Adrenal gland (tissue), 5 donors: ENCODE results near the gene APBA1.

Experiments used
- POLR2A ChIP-seq, 2 donors: fragments of 450-650 bp; IDR thresholded peaks; one replicate each; pipeline ENCODE4 v1.6.1; 2017; ENCODE audit warnings: antibody characterized with exemption in 2 of 2, mild to moderate bottlenecking in 2 of 2, moderate library complexity in 1 of 2
- TF ChIP-seq, protein P1 (sequence below), 6 experiments: fragments of 450-650 bp in 4 of 6; fragments of 200-600 bp in 2 of 6; sonication (generic) in 1 of 6; IDR thresholded peaks; 1 replicate in 5 of 6; 2 replicates in 1 of 6; pipeline versions ENCODE4 v1.5.1 to v1.8.0; 2016 to 2021; ENCODE audit warnings: antibody characterized with exemption in 6 of 6, mild to moderate bottlenecking in 2 of 6, moderate library complexity in 1 of 6
- donor health status: DM: no; HTN: no; CAD: no.

DNA sequence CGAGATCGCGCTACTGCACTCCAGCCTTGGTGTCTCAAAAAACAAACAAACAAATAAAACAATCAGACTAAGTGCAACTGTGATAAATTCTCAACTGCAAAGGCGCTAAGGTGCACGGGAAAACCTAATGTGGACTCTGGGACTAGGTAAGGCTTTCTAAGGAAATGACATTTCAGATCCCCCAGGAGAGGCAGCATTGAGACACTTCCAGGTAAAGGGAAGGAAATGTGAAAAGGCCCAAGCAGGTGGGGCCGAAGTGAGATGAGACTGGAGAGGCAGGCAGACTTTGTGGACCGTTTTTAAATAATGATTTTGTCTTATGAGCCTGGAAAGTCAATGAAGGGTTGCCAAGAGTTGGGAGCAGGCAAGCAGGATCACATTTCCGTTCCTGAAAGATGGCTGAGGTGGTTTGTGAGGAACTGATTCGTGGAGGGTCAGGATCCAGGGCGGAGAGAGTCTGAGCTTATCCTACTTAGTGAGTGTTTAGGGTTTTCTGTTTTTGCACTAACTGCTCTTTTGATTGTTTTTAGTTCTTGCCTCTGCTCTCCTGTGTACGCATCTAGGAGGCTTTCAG is 2.0 kb upstream of the APBA1 start:
- no peak for TF ChIP-seq POLR2A (IDR thresholded peaks at IDR 0.05)
- TF ChIP-seq, protein P1, sequence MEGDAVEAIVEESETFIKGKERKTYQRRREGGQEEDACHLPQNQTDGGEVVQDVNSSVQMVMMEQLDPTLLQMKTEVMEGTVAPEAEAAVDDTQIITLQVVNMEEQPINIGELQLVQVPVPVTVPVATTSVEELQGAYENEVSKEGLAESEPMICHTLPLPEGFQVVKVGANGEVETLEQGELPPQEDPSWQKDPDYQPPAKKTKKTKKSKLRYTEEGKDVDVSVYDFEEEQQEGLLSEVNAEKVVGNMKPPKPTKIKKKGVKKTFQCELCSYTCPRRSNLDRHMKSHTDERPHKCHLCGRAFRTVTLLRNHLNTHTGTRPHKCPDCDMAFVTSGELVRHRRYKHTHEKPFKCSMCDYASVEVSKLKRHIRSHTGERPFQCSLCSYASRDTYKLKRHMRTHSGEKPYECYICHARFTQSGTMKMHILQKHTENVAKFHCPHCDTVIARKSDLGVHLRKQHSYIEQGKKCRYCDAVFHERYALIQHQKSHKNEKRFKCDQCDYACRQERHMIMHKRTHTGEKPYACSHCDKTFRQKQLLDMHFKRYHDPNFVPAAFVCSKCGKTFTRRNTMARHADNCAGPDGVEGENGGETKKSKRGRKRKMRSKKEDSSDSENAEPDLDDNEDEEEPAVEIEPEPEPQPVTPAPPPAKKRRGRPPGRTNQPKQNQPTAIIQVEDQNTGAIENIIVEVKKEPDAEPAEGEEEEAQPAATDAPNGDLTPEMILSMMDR (IDR thresholded peaks at IDR 0.05), result no peak
